Peyer's patch (tissue), 4 donors: ENCODE measurements around the gene IFT88. TPM values are rescaled to one million over a fixed set of nuclear protein-coding genes. Genes with fewer than 3 reads are reported as not detected.
"Not testable (repeated sequence)": the region's sequence is repeated elsewhere in the genome, so short reads cannot be mapped to it uniquely, and the experiment has no call there.

Source experiments
- DNase-seq, 3 donors: peaks; one replicate each; pipeline ENCODE4 v3.0.0-alpha.2; 2017 to 2019
- H3K27ac ChIP-seq, 4 donors: fragments of 200-600 bp; sonication (generic); one replicate each; pipeline ENCODE4 v1.5.1; 2016 to 2019
- H3K27me3 ChIP-seq, 2 donors: fragments of 200-600 bp; sonication (generic); one replicate each; pipeline ENCODE4 v1.5.1; 2019
- H3K36me3 ChIP-seq, 3 donors: fragments of 200-600 bp; sonication (generic); one replicate each; pipeline ENCODE4 v1.5.1; 2016 to 2019
- H3K4me1 ChIP-seq, 4 donors: fragments of 200-600 bp; sonication (generic); one replicate each; pipeline ENCODE4 v1.5.1; 2016 to 2019
- H3K4me3 ChIP-seq, 4 donors: fragments of 200-600 bp; sonication (generic); 1 replicate in 3 of 4; 2 replicates in 1 of 4; pipeline ENCODE4 v1.5.1; 2016 to 2019; ENCODE audit warnings: mild to moderate bottlenecking in 1 of 4
- H3K9me3 ChIP-seq, 4 donors: fragments of 200-600 bp; sonication (generic); one replicate each; pipeline ENCODE4 v1.5.1; 2016 to 2019; ENCODE audit warnings: mild to moderate bottlenecking in 1 of 4
- POLR2A ChIP-seq, 2 donors: fragments of 450-650 bp; IDR thresholded peaks; one replicate each; pipeline ENCODE4 v1.5.1; 2017; ENCODE audit warnings: antibody characterized with exemption in 2 of 2, mild to moderate bottlenecking in 2 of 2, moderate library complexity in 2 of 2
- total RNA-seq, 4 donors: library from RNA; depleted of rRNA; stranded (reverse); fragments of >200 nt; gene quantifications; one replicate each; pipeline ENCODE4 v1.1.0, GENCODE V29; 2016
- TF ChIP-seq, protein P1 (sequence below), 6 experiments: fragments of 450-650 bp in 4 of 6; fragments of 200-600 bp in 2 of 6; sonication (generic) in 1 of 6; IDR thresholded peaks; one replicate each; pipeline ENCODE4 v1.5.1; 2017 to 2019; ENCODE audit warnings: antibody characterized with exemption in 6 of 6, mild to moderate bottlenecking in 3 of 6, moderate library complexity in 1 of 6

Gene IFT88
- total RNA-seq, 4 donors from 2014 or later, result 25.6 to 30.5 (median 25.8) TPM

- Histone ChIP-seq H3K27me3 (no peaks in the 10 kb centered on the region), H3K4me1 (no peaks in the 10 kb centered on the region), H3K9me3 (no peaks in the 10 kb centered on the region), H3K36me3 (peaks cover 0 to 23% (median 0%) of the 10 kb centered on the region in 3 donors), H3K4me3 (no peak overlapping the region), H3K27ac (no peak overlapping the region)
- DNase-seq, result no peak
- TF ChIP-seq POLR2A (IDR thresholded peaks at IDR 0.05), result no peak
- TF ChIP-seq, protein P1, sequence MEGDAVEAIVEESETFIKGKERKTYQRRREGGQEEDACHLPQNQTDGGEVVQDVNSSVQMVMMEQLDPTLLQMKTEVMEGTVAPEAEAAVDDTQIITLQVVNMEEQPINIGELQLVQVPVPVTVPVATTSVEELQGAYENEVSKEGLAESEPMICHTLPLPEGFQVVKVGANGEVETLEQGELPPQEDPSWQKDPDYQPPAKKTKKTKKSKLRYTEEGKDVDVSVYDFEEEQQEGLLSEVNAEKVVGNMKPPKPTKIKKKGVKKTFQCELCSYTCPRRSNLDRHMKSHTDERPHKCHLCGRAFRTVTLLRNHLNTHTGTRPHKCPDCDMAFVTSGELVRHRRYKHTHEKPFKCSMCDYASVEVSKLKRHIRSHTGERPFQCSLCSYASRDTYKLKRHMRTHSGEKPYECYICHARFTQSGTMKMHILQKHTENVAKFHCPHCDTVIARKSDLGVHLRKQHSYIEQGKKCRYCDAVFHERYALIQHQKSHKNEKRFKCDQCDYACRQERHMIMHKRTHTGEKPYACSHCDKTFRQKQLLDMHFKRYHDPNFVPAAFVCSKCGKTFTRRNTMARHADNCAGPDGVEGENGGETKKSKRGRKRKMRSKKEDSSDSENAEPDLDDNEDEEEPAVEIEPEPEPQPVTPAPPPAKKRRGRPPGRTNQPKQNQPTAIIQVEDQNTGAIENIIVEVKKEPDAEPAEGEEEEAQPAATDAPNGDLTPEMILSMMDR (IDR thresholded peaks at IDR 0.05), result no peak
These were observed 104.8 kb downstream of the IFT88 start for GRCh38 chr13:20671789-20672188.

GRCh38 chr13:20672772-20673171 is 105.8 kb downstream of the IFT88 start:
- TF ChIP-seq, protein P1 (IDR thresholded peaks at IDR 0.05), result no peak
- TF ChIP-seq POLR2A (IDR thresholded peaks at IDR 0.05), result no peak
- Histone ChIP-seq H3K27me3 (no peaks in the 10 kb centered on the region), H3K27ac (no peak overlapping the region), H3K9me3 (no peaks in the 10 kb centered on the region), H3K4me1 (no peaks in the 10 kb centered on the region), H3K4me3 (no peak overlapping the region), H3K36me3 (peaks cover 0 to 23% (median 0%) of the 10 kb centered on the region in 3 donors)
- no peak for DNase-seq

- H3K4me1 ChIP-seq, result no peaks in the 10 kb centered on the region
- no peak for DNase-seq
- TF ChIP-seq POLR2A (IDR thresholded peaks at IDR 0.05), result no peak
- TF ChIP-seq, protein P1 (IDR thresholded peaks at IDR 0.05), result no peak
- no peak overlapping the region for H3K27ac ChIP-seq
- no peaks in the 10 kb centered on the region for H3K9me3 ChIP-seq
- H3K4me3 ChIP-seq, result no peak overlapping the region
- H3K36me3 ChIP-seq, result peaks cover 0 to 23% (median 0%) of the 10 kb centered on the region in 3 donors
- H3K27me3 ChIP-seq, result no peaks in the 10 kb centered on the region
These were observed 106.8 kb downstream of the IFT88 start for GRCh38 chr13:20673715-20674114.

DNA sequence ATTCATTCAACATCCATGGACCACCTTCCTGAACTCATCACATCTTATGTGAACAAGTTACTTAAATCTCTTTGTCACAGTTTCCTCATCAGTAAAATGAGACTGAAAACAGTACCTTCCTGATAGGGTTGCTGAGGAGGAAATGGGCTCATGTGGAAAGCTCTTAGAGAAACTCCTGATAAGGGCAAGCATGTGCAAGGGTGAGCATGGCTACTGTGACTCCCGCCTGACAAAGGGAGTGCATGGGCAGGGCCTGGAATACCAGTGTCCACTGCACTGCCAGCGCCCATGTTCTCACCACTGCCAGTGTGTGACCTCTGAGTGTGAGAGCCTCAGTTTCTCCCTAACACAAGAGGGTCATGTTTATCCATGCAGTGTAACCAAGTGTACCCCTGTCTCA is 109.3 kb downstream of the IFT88 start:
- Histone ChIP-seq H3K9me3 (no peaks in the 10 kb centered on the region), H3K27ac (no peak overlapping the region), H3K27me3 (no peaks in the 10 kb centered on the region), H3K36me3 (peaks cover 0 to 23% (median 0%) of the 10 kb centered on the region in 3 donors), H3K4me3 (no peak overlapping the region), H3K4me1 (no peaks in the 10 kb centered on the region)
- DNase-seq, result no peak
- TF ChIP-seq POLR2A (IDR thresholded peaks at IDR 0.05), result no peak
- TF ChIP-seq, protein P1 (IDR thresholded peaks at IDR 0.05), result no peak

GRCh38 chr13:20678606-20679005 is 111.6 kb downstream of the IFT88 start:
- not testable (repeated sequence) for H3K9me3 ChIP-seq, H3K36me3 ChIP-seq, H3K4me1 ChIP-seq, H3K27me3 ChIP-seq, H3K27ac ChIP-seq, DNase-seq, H3K4me3 ChIP-seq

DNA sequence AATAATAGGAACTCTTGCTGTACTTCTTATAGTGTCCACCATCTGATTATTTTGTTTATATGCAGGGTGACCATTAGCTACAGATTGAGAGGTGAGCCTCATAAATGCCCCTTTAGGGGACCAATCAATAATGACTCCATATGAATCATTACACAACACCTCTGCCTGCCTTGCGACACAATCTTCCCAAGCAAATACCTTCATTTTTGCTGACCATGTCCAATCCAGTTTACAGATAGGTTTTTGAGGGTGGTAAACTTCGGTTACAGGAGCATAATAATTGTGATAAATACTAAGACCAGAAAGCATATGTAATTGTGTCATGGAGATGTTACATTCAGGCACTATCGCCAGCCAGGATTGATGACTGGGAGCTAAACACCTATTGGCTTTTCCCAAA is 112.9 kb downstream of the IFT88 start:
- TF ChIP-seq POLR2A (IDR thresholded peaks at IDR 0.05), result no peak
- TF ChIP-seq, protein P1 (IDR thresholded peaks at IDR 0.05), result no peak
- H3K27me3 ChIP-seq, result no peaks in the 10 kb centered on the region
- no peak overlapping the region for H3K27ac ChIP-seq
- no peaks in the 10 kb centered on the region for H3K4me1 ChIP-seq
- H3K4me3 ChIP-seq, result no peak overlapping the region
- no peaks in the 10 kb centered on the region for H3K36me3 ChIP-seq
- H3K9me3 ChIP-seq, result no peaks in the 10 kb centered on the region
- DNase-seq, result no peak
